ENCODE measurements around the gene POP4. TPM values are rescaled to one million over a fixed set of nuclear protein-coding genes. Genes with fewer than 3 reads are reported as not detected.

POP4 gene
- total and polyA plus RNA-seq, 2 of the 8 experiments (the other 6 are each of a cell fraction or from before 2014, with no cell fraction given) = 29.1 to 41.5 TPM

- Histone ChIP-seq H3K4me3 (ENCODE audit: extremely low read depth in 1 of 4, insufficient read depth in 2 of 4, low read depth in 3 of 4, low read length in 4 of 4) (no peak overlapping the region), H3K23ac (ENCODE audit: insufficient read length) (no peak overlapping the region), H3K4ac (replicated peaks; ENCODE audit: insufficient read length, low read depth, low read length) (no peak overlapping the region), H3K36me3 (ENCODE audit: control insufficient read depth in 2 of 4, insufficient read depth in 4 of 4, low read length in 3 of 4) (no peaks in the 10 kb centered on the region), H4K5ac (ENCODE audit: insufficient read length, low read depth, low read length) (no peak overlapping the region), H3K23me2 (ENCODE audit: low read depth, low read length) (no peaks in the 10 kb centered on the region), H2BK120ac (replicated peaks; ENCODE audit: low read depth, low read length) (no peak overlapping the region), H2BK15ac (ENCODE audit: low read length) (no peak overlapping the region), H3K9me3 (ENCODE audit: insufficient read depth in 2 of 2, low read depth in 1 of 2, low read length in 1 of 2) (no peaks in the 10 kb centered on the region), H3K14ac (ENCODE audit: insufficient read length) (no peak overlapping the region), H2AK5ac (ENCODE audit: low read depth, low read length) (no peak overlapping the region), H2BK20ac (ENCODE audit: low read length) (no peak overlapping the region), H4K8ac (ENCODE audit: extremely low read depth, insufficient read depth, low read length) (no peak overlapping the region), H4K91ac (replicated peaks; ENCODE audit: insufficient read length, low read length) (no peak overlapping the region), H2AFZ (ENCODE audit: low read length) (no peak overlapping the region), H3K9ac (replicated peaks in 1 of 4; ENCODE audit: extremely low read depth in 1 of 4, low read depth in 3 of 4, low read length in 3 of 4) (no peak overlapping the region), H4K20me1 (replicated peaks in 1 of 2; ENCODE audit: control insufficient read depth in 1 of 2, insufficient read depth in 2 of 2, low read length in 2 of 2) (no peaks in the 10 kb centered on the region), H3K18ac (ENCODE audit: extremely low read depth, low read length) (no peak overlapping the region), H2BK12ac (ENCODE audit: low read depth, low read length) (no peak overlapping the region), H3K79me1 (ENCODE audit: low read depth, low read length) (no peaks in the 10 kb centered on the region), H3K56ac (replicated peaks; ENCODE audit: insufficient read length, low read depth, low read length) (no peak overlapping the region), H3K4me1 (replicated peaks in 1 of 4; ENCODE audit: control insufficient read depth in 3 of 4, insufficient read depth in 4 of 4, low read length in 3 of 4) (peaks cover 2 to 9% (median 5%) of the 10 kb centered on the region in 4 experiments; a peak in 6 of 7 replicates), H3K27ac (ENCODE audit: low read depth, low read length) (no peak overlapping the region), H3K27me3 (replicated peaks in 1 of 4; ENCODE audit: control insufficient read depth in 3 of 4, extremely low read depth in 1 of 4, insufficient read depth in 3 of 4, low read length in 3 of 4) (peaks cover 0 to 2% (median 0%) of the 10 kb centered on the region in 4 experiments; a peak in 2 of 7 replicates), H3K4me2 (ENCODE audit: insufficient read depth in 1 of 2, low read depth in 2 of 2, low read length in 2 of 2) (no peak overlapping the region), H2BK5ac (ENCODE audit: low read depth, low read length) (no peak overlapping the region), H3K79me2 (ENCODE audit: control insufficient read depth in 1 of 2, insufficient read depth in 2 of 2, low read length in 2 of 2) (no peaks in the 10 kb centered on the region)
- DNase-seq (ENCODE audit: low read depth in 1 of 2, low spot score in 2 of 2) = no peak
- POLR2A ChIA-PET (ENCODE audit: partially characterized antibody) = interaction anchor here (0.9 to 2.2 kb wide), 4 partner anchors 9 to 18 kb away, joined by 4 to 11 read pairs (median 6); partner anchors contain the start of gene POP4
- CTCF ChIA-PET (ENCODE audit: partially characterized antibody) = interaction anchor here (0.8 to 12.2 kb wide), 9 partner anchors 15 to 91 kb away, joined by 3 to 109 read pairs (median 3); partner anchors contain the start of genes PLEKHF1 and POP4
- 67% methylated on average over 9 of the region's 9 CpGs; no CpG with 5 or more reads in 1 of the 2 experiments for WGBS, 2 experiments (ENCODE audit: extremely low coverage in 1 of 2, insufficient coverage in 1 of 2, insufficient read length in 1 of 2, insufficient replicate concordance in 2 of 2, low coverage in 1 of 2, low lambda C conversion rate in 2 of 2, missing lambda C conversion rate in 1 of 2)
- no peak for FAIRE-seq
- TF ChIP-seq RAD21 (IDR thresholded peaks at IDR 0.05 in 1 of 2, conservative IDR thresholded peaks at IDR 0.05 in 1 of 2; ENCODE audit: low read depth in 2 of 2, low read length in 2 of 2) (no peak), CHD1 (IDR thresholded peaks at IDR 0.05; ENCODE audit: low read depth, low read length) (no peak), RBBP5 (IDR thresholded peaks at IDR 0.05; ENCODE audit: borderline replicate concordance, low read depth, low read length) (no peak), GABPA (IDR thresholded peaks at IDR 0.05; ENCODE audit: borderline replicate concordance, insufficient read depth, low read length) (no peak), E2F6 (IDR thresholded peaks at IDR 0.05) (no peak), TCF12 (IDR thresholded peaks at IDR 0.05; ENCODE audit: low read depth, low read length) (no peak), KDM4A (IDR thresholded peaks at IDR 0.05; ENCODE audit: low read depth, low read length, severe bottlenecking) (no peak)
These were observed 19.1 kb downstream of the POP4 start for GRCh38 chr19:29625186-29625651.
